ENCODE measurements around the gene AOC3. TPM values are rescaled to one million over a fixed set of nuclear protein-coding genes. Genes with fewer than 3 reads are reported as not detected.
A peak's percentile ranks its signal among the peaks of the same experiment; 100 is the strongest.

The AOC3 gene
- total and polyA plus RNA-seq, 2 of the 13 experiments (the other 11 are each of a cell fraction or from before 2014, with no cell fraction given) = 8.7 to 51.7 TPM

DNA sequence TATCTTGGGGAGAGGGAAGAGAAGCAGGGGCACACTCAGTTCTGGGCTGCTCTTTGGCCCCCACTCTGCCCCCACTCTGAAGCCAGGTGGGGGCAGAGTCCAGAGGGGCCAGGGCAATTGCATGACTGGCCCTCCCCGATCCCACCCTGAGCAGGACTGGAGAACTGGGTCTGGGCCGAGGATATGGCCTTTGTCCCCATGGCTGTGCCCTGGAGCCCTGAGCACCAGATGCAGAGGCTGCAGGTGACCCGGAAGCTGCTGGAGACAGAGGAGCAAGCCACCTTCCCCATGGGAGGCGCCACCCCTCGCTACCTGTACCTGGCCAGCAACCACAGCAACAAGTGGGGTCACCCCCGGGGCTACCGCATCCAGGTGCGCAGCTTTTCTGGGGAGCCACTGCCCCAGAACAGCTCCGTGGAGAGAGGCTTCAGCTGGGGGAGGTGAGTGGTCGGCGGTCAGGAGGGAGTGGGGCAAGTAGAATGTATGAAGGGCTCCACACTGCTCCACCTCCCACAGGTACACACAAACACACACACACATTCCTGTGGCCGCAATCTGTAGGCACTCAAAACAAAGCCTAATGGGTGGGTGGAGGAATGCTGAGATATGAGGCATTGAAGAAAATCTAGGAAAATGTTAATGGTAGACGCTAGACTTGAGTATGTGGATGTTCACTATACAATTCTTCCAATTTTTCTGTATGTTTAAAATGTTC is 21.4 kb downstream of the AOC3 start (continued):
- TF ChIP-seq, protein P1, sequence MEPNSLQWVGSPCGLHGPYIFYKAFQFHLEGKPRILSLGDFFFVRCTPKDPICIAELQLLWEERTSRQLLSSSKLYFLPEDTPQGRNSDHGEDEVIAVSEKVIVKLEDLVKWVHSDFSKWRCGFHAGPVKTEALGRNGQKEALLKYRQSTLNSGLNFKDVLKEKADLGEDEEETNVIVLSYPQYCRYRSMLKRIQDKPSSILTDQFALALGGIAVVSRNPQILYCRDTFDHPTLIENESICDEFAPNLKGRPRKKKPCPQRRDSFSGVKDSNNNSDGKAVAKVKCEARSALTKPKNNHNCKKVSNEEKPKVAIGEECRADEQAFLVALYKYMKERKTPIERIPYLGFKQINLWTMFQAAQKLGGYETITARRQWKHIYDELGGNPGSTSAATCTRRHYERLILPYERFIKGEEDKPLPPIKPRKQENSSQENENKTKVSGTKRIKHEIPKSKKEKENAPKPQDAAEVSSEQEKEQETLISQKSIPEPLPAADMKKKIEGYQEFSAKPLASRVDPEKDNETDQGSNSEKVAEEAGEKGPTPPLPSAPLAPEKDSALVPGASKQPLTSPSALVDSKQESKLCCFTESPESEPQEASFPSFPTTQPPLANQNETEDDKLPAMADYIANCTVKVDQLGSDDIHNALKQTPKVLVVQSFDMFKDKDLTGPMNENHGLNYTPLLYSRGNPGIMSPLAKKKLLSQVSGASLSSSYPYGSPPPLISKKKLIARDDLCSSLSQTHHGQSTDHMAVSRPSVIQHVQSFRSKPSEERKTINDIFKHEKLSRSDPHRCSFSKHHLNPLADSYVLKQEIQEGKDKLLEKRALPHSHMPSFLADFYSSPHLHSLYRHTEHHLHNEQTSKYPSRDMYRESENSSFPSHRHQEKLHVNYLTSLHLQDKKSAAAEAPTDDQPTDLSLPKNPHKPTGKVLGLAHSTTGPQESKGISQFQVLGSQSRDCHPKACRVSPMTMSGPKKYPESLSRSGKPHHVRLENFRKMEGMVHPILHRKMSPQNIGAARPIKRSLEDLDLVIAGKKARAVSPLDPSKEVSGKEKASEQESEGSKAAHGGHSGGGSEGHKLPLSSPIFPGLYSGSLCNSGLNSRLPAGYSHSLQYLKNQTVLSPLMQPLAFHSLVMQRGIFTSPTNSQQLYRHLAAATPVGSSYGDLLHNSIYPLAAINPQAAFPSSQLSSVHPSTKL (CRISPR knock-in tag; IDR thresholded peaks at IDR 0.05) = no peak
- TF ChIP-seq GABPA (IDR thresholded peaks at IDR 0.05; ENCODE audit: low read depth, low read length) = no peak
- no peak for TF ChIP-seq GABPA (CRISPR knock-in tag; IDR thresholded peaks at IDR 0.05; ENCODE audit: low read depth)
- TF ChIP-seq NFE2L1 (CRISPR knock-in tag; IDR thresholded peaks at IDR 0.05; ENCODE audit: borderline replicate concordance) = no peak
- TF ChIP-seq, protein P2, sequence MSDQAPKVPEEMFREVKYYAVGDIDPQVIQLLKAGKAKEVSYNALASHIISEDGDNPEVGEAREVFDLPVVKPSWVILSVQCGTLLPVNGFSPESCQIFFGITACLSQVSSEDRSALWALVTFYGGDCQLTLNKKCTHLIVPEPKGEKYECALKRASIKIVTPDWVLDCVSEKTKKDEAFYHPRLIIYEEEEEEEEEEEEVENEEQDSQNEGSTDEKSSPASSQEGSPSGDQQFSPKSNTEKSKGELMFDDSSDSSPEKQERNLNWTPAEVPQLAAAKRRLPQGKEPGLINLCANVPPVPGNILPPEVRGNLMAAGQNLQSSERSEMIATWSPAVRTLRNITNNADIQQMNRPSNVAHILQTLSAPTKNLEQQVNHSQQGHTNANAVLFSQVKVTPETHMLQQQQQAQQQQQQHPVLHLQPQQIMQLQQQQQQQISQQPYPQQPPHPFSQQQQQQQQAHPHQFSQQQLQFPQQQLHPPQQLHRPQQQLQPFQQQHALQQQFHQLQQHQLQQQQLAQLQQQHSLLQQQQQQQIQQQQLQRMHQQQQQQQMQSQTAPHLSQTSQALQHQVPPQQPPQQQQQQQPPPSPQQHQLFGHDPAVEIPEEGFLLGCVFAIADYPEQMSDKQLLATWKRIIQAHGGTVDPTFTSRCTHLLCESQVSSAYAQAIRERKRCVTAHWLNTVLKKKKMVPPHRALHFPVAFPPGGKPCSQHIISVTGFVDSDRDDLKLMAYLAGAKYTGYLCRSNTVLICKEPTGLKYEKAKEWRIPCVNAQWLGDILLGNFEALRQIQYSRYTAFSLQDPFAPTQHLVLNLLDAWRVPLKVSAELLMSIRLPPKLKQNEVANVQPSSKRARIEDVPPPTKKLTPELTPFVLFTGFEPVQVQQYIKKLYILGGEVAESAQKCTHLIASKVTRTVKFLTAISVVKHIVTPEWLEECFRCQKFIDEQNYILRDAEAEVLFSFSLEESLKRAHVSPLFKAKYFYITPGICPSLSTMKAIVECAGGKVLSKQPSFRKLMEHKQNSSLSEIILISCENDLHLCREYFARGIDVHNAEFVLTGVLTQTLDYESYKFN (CRISPR knock-in tag; conservative IDR thresholded peaks at IDR 0.05) = peak; percentile 53
- TF ChIP-seq TEAD2 (CRISPR knock-in tag; IDR thresholded peaks at IDR 0.05) = no peak
- no peak for TF ChIP-seq NR2F6 (IDR thresholded peaks at IDR 0.05)
- no peak for TF ChIP-seq NR2F6 (CRISPR knock-in tag; IDR thresholded peaks at IDR 0.05)
- no peak for TF ChIP-seq ZBTB20 (CRISPR knock-in tag; IDR thresholded peaks at IDR 0.05; ENCODE audit: borderline replicate concordance, low read depth)
- no peak for TF ChIP-seq TGIF2 (CRISPR knock-in tag; IDR thresholded peaks at IDR 0.05)
- TF ChIP-seq, protein P3, sequence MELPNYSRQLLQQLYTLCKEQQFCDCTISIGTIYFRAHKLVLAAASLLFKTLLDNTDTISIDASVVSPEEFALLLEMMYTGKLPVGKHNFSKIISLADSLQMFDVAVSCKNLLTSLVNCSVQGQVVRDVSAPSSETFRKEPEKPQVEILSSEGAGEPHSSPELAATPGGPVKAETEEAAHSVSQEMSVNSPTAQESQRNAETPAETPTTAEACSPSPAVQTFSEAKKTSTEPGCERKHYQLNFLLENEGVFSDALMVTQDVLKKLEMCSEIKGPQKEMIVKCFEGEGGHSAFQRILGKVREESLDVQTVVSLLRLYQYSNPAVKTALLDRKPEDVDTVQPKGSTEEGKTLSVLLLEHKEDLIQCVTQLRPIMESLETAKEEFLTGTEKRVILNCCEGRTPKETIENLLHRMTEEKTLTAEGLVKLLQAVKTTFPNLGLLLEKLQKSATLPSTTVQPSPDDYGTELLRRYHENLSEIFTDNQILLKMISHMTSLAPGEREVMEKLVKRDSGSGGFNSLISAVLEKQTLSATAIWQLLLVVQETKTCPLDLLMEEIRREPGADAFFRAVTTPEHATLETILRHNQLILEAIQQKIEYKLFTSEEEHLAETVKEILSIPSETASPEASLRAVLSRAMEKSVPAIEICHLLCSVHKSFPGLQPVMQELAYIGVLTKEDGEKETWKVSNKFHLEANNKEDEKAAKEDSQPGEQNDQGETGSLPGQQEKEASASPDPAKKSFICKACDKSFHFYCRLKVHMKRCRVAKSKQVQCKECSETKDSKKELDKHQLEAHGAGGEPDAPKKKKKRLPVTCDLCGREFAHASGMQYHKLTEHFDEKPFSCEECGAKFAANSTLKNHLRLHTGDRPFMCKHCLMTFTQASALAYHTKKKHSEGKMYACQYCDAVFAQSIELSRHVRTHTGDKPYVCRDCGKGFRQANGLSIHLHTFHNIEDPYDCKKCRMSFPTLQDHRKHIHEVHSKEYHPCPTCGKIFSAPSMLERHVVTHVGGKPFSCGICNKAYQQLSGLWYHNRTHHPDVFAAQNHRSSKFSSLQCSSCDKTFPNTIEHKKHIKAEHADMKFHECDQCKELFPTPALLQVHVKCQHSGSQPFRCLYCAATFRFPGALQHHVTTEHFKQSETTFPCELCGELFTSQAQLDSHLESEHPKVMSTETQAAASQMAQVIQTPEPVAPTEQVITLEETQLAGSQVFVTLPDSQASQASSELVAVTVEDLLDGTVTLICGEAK (IDR thresholded peaks at IDR 0.05) = no peak
- TF ChIP-seq, protein P3 (CRISPR knock-in tag; IDR thresholded peaks at IDR 0.05) = 0 out of 2 replicates have a peak, but pooled peaks have one; percentile 39
- TF ChIP-seq HNRNPLL (IDR thresholded peaks at IDR 0.05; ENCODE audit: low read depth, low read length, poor library complexity, severe bottlenecking) = peak; percentile 19

Data from HepG2 (cell line).